Measurements from ENCODE around the gene TMEM219.
"Not testable (repeated sequence)": the region's sequence is repeated elsewhere in the genome, so short reads cannot be mapped to it uniquely, and the experiment has no call there.

DNA sequence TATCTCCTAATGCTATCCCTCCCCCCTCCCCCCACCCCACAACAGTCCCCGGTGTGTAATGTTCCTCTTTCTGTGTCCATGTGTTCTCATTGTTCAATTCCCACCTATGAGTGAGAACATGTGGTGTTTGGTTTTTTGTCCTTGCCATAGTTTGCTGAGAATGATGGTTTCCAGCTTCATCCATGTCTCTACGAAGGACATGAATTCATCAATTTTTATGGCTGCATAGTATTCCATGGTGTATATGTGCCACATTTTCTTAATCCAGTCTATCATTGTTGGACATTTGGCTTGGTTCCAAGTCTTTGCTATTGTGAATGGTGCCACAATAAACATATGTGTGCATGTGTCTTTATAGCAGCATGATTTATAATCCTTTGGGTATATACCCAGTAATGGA is 30.1 kb upstream of the TMEM219 start:
- TF ChIP-seq, protein P1, sequence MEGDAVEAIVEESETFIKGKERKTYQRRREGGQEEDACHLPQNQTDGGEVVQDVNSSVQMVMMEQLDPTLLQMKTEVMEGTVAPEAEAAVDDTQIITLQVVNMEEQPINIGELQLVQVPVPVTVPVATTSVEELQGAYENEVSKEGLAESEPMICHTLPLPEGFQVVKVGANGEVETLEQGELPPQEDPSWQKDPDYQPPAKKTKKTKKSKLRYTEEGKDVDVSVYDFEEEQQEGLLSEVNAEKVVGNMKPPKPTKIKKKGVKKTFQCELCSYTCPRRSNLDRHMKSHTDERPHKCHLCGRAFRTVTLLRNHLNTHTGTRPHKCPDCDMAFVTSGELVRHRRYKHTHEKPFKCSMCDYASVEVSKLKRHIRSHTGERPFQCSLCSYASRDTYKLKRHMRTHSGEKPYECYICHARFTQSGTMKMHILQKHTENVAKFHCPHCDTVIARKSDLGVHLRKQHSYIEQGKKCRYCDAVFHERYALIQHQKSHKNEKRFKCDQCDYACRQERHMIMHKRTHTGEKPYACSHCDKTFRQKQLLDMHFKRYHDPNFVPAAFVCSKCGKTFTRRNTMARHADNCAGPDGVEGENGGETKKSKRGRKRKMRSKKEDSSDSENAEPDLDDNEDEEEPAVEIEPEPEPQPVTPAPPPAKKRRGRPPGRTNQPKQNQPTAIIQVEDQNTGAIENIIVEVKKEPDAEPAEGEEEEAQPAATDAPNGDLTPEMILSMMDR (IDR thresholded peaks at IDR 0.05), result not testable (repeated sequence)
- TF ChIP-seq POLR2A, EP300 (IDR thresholded peaks at IDR 0.05): not testable (repeated sequence)
